Fibroblast of lung (primary cell): Measurements from ENCODE around the gene NACC1. TPM values are rescaled to one million over a fixed set of nuclear protein-coding genes. Genes with fewer than 3 reads are reported as not detected.

Experiments used
- DNase-seq, 2 donors: peaks; one replicate each; pipeline versions ENCODE4 v3.0.0 to v3.0.0-alpha.2; 2010; ENCODE audit warnings: low read depth in 2 of 2
- H2AFZ ChIP-seq: 2 replicates; pipeline ENCODE4 v1.5.1; 2012; ENCODE audit warnings: low read length, control low read depth, inconsistent platforms
- H3K27ac ChIP-seq: 2 replicates; pipeline ENCODE4 v1.5.1; 2011; ENCODE audit warnings: low read length, control low read depth; ENCODE audit not compliant: insufficient read depth
- H3K27me3 ChIP-seq: 2 replicates; pipeline ENCODE4 v1.5.1; 2011; ENCODE audit warnings: mild to moderate bottlenecking, low read length; ENCODE audit not compliant: control insufficient read depth, insufficient read depth
- H3K36me3 ChIP-seq: 2 replicates; pipeline ENCODE4 v1.5.1; 2011; ENCODE audit warnings: low read length; ENCODE audit not compliant: control insufficient read depth, insufficient read depth
- H3K4me1 ChIP-seq: 2 replicates; pipeline ENCODE4 v1.5.1; 2011; ENCODE audit warnings: low read length; ENCODE audit not compliant: control insufficient read depth, insufficient read depth; ENCODE audit errors: extremely low read depth
- H3K4me2 ChIP-seq: 2 replicates; pipeline ENCODE4 v1.5.1; 2011; ENCODE audit warnings: low read length, control low read depth; ENCODE audit not compliant: insufficient read depth; ENCODE audit errors: extremely low read depth
- H3K4me3 ChIP-seq, 4 experiments: fragments of 200-600 bp in 1 of 4; sonication (generic) in 1 of 4; replicated peaks in 1 of 4; 2 replicates each; pipeline ENCODE4 v1.5.1; 2011 to 2016; ENCODE audit warnings: low read length in 4 of 4, low read depth in 3 of 4, mild to moderate bottlenecking in 3 of 4, control low read depth in 2 of 4, inconsistent platforms in 1 of 4, mixed read lengths in 1 of 4; ENCODE audit not compliant: insufficient read depth in 1 of 4; ENCODE audit errors: control extremely low read depth in 1 of 4
- H3K79me2 ChIP-seq: 2 replicates; pipeline ENCODE4 v1.5.1; 2012; ENCODE audit warnings: mild to moderate bottlenecking, low read length, inconsistent platforms; ENCODE audit not compliant: control insufficient read depth, insufficient read depth
- H3K9ac ChIP-seq: 2 replicates; pipeline ENCODE4 v1.5.1; 2011; ENCODE audit warnings: mild to moderate bottlenecking, low read length, control low read depth; ENCODE audit not compliant: insufficient read depth
- H3K9me3 ChIP-seq: 2 replicates; pipeline ENCODE4 v1.5.1; 2012; ENCODE audit warnings: low read depth, low read length; ENCODE audit not compliant: control insufficient read depth, insufficient read depth
- H4K20me1 ChIP-seq: 2 replicates; pipeline ENCODE4 v1.5.1; 2011; ENCODE audit warnings: low read length; ENCODE audit not compliant: control insufficient read depth, insufficient read depth; ENCODE audit errors: extremely low read depth
- EZH2 ChIP-seq: IDR thresholded peaks from 2 replicates; pipeline ENCODE4 v1.5.1; 2012; ENCODE audit warnings: low read length, control low read depth, mild to moderate bottlenecking; ENCODE audit errors: missing control alignments
- polyA plus RNA-seq, 2 donors: library from polyadenylated mRNA; depleted of rRNA in 1 of 2; stranded (reverse) in 1 of 2; unstranded in 1 of 2; fragments of >200 nt; gene quantifications; 2 replicates each; pipeline ENCODE4 v1.2.1, GENCODE V29; 2011 to 2012; ENCODE audit warnings: missing spikeins in 1 of 2
- total RNA-seq: library from RNA; depleted of rRNA; stranded (reverse); fragments of >200 nt; gene quantifications from 2 replicates; pipeline ENCODE4 v1.2.1, GENCODE V29; 2014
- TF ChIP-seq, protein P1 (sequence below), 2 donors: IDR thresholded peaks in 1 of 2; conservative IDR thresholded peaks in 1 of 2; 1 replicate in 1 of 2; 2 replicates in 1 of 2; pipeline ENCODE4 v1.5.1; 2011 to 2012; ENCODE audit warnings: low read length in 2 of 2, control low read depth in 1 of 2, inconsistent platforms in 1 of 2, low read depth in 1 of 2, mild to moderate bottlenecking in 1 of 2

Gene NACC1
- total and polyA plus RNA-seq, 2 donors (not counting 1 experiment from before 2014, with no cell fraction given), result 31.9 to 33.5 TPM

DNA sequence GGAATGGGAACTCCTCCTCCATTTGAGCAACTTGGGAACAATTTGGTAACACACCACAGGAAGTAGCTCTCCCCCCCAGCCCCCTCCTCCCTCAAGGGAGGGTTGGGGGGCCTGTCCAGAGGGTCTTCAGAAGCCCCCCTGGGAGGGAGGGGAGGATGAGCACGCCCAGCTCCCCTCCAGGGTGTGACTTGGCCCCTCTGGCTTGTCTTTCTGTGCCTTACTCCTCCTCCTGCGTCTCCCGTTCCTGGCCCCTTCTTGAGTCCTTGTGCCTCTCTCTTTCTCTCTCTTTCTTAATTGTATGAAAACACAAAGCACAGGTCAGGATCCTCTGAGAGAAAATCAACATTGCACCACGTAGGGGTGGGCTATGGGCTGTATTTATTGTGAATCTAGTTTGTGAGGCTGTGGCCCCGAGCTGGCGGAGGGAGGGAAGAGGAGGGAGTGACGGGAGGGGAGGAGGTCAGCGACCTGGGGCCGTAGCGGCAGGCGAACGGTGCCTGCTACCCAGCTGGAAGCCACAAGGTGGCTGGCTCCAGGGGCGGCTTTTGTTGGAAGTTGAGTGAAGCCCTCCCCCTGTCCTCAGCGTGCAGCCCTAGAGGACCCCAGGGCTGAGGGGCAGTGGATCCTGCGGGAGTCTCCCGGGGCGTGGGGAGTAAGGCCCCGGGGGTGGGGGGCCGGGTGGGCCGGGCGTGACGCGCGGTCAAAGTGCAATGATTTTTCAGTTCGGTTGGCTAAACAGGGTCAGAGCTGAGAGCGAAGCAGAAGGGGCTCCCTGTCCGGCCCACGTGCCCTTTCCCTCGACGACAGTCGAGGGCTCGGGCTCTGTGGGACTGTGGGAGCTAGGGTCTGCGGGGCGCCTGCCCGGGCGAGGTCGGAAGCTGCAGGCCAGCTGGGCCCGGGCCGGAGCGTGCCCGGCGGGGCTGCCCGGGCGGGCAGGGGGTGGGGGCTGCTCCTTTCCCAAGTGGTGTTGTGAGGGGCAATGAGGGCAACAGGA lies 21.8 kb upstream of the NACC1 start:
- Histone ChIP-seq H3K4me1 (peaks cover 4% of the 10 kb centered on the region), H3K9ac (no peak overlapping the region), H4K20me1 (no peaks in the 10 kb centered on the region), H3K36me3 (peaks cover 5% of the 10 kb centered on the region), H3K27ac (no peak overlapping the region), H3K4me2 (no peak overlapping the region), H2AFZ (no peak overlapping the region), H3K9me3 (no peaks in the 10 kb centered on the region), H3K27me3 (no peaks in the 10 kb centered on the region), H3K4me3 (no peak overlapping the region), H3K79me2 (peaks cover 1% of the 10 kb centered on the region)
- DNase-seq, result no peak
- TF ChIP-seq, protein P1, sequence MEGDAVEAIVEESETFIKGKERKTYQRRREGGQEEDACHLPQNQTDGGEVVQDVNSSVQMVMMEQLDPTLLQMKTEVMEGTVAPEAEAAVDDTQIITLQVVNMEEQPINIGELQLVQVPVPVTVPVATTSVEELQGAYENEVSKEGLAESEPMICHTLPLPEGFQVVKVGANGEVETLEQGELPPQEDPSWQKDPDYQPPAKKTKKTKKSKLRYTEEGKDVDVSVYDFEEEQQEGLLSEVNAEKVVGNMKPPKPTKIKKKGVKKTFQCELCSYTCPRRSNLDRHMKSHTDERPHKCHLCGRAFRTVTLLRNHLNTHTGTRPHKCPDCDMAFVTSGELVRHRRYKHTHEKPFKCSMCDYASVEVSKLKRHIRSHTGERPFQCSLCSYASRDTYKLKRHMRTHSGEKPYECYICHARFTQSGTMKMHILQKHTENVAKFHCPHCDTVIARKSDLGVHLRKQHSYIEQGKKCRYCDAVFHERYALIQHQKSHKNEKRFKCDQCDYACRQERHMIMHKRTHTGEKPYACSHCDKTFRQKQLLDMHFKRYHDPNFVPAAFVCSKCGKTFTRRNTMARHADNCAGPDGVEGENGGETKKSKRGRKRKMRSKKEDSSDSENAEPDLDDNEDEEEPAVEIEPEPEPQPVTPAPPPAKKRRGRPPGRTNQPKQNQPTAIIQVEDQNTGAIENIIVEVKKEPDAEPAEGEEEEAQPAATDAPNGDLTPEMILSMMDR (conservative IDR thresholded peaks at IDR 0.05 in 1 of 2, IDR thresholded peaks at IDR 0.05 in 1 of 2; ENCODE audit: low read depth in 1 of 2, low read length in 2 of 2), result no peak
- no peak for TF ChIP-seq EZH2

DNA sequence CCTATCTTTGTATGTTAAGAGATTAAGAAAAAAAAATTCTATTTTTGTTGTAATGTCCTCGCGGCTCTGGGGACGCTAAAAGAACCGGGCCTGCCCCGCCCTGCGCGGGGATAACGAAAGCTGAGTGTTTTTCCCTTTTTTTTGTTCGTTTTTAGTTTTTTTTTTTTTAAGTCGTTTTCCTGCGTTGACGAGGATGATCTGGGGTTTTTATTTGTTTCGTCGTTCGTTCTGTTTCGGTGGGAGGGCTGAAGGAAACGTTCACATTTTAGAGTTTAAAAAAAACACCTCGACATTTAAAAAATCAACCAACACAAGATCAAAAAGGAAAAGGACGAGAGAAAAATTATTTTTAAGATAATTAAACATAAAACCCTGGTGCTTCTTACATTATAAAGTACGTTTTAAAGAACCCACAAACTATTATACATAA lies 21.0 kb upstream of the NACC1 start:
- DNase-seq, result no peak
- H3K79me2 ChIP-seq, result peaks cover 1% of the 10 kb centered on the region
- no peak overlapping the region for H2AFZ ChIP-seq
- no peak overlapping the region for H3K4me2 ChIP-seq
- peaks cover 5% of the 10 kb centered on the region for H3K36me3 ChIP-seq
- no peaks in the 10 kb centered on the region for H3K27me3 ChIP-seq
- H4K20me1 ChIP-seq, result no peaks in the 10 kb centered on the region
- H3K27ac ChIP-seq, result no peak overlapping the region
- H3K9me3 ChIP-seq, result no peaks in the 10 kb centered on the region
- no peak overlapping the region for H3K4me3 ChIP-seq
- H3K9ac ChIP-seq, result no peak overlapping the region
- no peak for TF ChIP-seq EZH2
- TF ChIP-seq, protein P1 (conservative IDR thresholded peaks at IDR 0.05 in 1 of 2, IDR thresholded peaks at IDR 0.05 in 1 of 2; ENCODE audit: low read depth in 1 of 2, low read length in 2 of 2), result no peak
- H3K4me1 ChIP-seq, result peaks cover 2% of the 10 kb centered on the region

DNA sequence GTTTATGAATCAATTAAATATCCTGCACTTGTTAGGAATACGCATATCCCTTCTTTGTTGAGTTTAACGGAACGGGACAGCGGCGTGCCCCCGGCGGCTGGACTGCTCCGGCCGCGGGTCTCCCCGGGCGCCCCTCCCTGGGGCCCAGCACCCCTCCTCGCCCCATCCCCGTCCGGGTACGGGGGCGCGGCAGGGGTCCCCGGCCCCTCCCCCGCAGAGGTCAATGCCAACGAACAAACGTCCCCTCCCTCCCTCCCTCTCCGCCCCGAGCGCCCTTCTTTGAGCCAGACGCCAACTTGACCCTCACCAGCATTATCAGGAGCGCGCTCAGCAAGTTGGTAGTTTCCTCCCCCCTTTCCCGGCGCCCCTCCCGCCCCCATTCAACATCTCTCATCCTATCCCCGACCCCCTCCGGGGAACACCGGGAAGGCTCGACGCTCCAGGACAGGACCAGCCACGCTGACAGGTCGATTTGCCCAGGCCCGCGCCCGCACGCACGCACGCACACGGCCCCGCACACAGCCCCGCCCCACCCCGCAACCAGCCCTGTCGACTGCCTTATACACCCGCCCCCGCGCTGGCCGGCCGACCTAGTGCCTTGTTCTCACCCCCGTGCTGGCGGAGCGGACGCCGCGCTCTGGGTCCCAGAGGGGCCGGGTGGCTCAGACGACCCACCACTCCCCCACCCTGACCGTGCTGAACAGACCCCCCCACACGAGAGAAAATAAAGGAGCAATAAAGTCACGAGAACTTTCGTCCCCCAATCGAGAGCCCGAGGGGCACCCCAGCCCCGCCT lies 20.4 kb upstream of the NACC1 start:
- H3K36me3 ChIP-seq, result peaks cover 5% of the 10 kb centered on the region
- no peak overlapping the region for H3K27ac ChIP-seq
- H3K4me3 ChIP-seq, result no peak overlapping the region
- H3K4me2 ChIP-seq, result no peak overlapping the region
- no peak for DNase-seq
- peaks cover 1% of the 10 kb centered on the region for H3K79me2 ChIP-seq
- peaks cover 3% of the 10 kb centered on the region for H3K4me1 ChIP-seq
- TF ChIP-seq, protein P1 (conservative IDR thresholded peaks at IDR 0.05 in 1 of 2, IDR thresholded peaks at IDR 0.05 in 1 of 2; ENCODE audit: low read depth in 1 of 2, low read length in 2 of 2), result no peak
- TF ChIP-seq EZH2, result no peak
- no peak overlapping the region for H2AFZ ChIP-seq
- H3K27me3 ChIP-seq, result no peaks in the 10 kb centered on the region
- H3K9me3 ChIP-seq, result no peaks in the 10 kb centered on the region
- H4K20me1 ChIP-seq, result no peaks in the 10 kb centered on the region
- no peak overlapping the region for H3K9ac ChIP-seq
